HCT116 (cell line): ENCODE results near the gene CELA2B. TPM values are rescaled to one million over a fixed set of nuclear protein-coding genes. Genes with fewer than 3 reads are reported as not detected.

Experiments used
- ATAC-seq: fragments of 200-7000 bp; cut with Tn5 transposase; 2 replicates; pipeline ENCODE4 v1.9.1; 2020; ENCODE audit warnings: mild to moderate bottlenecking, moderate library complexity
- BruUV-seq: library from RNA; stranded (reverse); fragments of 400-500 nt; replicated peaks from 2 replicates; lab custom pipeline; 2021; lab: Mats Ljungman, UMichigan
- CTCF ChIA-PET: fragments of 300-600 bp; sonication (Branson Sonifier 250); formaldehyde crosslinking; loops from one replicate; lab custom pipeline; 2021; ENCODE audit warnings: antibody characterized with exemption; lab: Charles Lee
- POLR2A ChIA-PET: fragments of 300-600, 350-600 bp; sonication (Branson Sonifier 250); formaldehyde crosslinking; loops from one replicate; lab custom pipeline; 2021; ENCODE audit warnings: antibody characterized with exemption; lab: Charles Lee
- RAD21 ChIA-PET, 2 experiments: fragments of 300-600 bp; sonication (Branson Sonifier 250); formaldehyde crosslinking; loops; one replicate each; lab custom pipeline; 2023; ENCODE audit warnings: low total read pairs in 2 of 2; ENCODE audit not compliant: uncharacterized antibody in 2 of 2, unreplicated experiment in 2 of 2, low non-redundant PET in 1 of 2; lab: Charles Lee
- DNase-seq: peaks from one replicate; pipeline ENCODE4 v3.0.0-alpha.2; 2010; ENCODE audit warnings: low read depth, low spot score
- H2AFZ ChIP-seq: fragments of 200-600 bp; shearing (Covaris generic), sonication (generic); 2 replicates; pipeline ENCODE4 v1.6.1; 2017; ENCODE audit warnings: low read depth, mixed run types, mixed read lengths, antibody characterized with exemption, low read length; ENCODE audit not compliant: poor library complexity, severe bottlenecking
- H3K27ac ChIP-seq: 2 replicates; pipeline ENCODE4 v1.5.1; 2012; ENCODE audit warnings: low read depth, low read length
- H3K27me3 ChIP-seq: fragments of 200-600 bp; sonication (generic); 2 replicates; pipeline ENCODE4 v1.6.1; 2016; ENCODE audit warnings: mixed run types, low read length, mixed read lengths; ENCODE audit not compliant: insufficient read depth
- H3K36me3 ChIP-seq, 2 experiments: fragments of 200-500 bp in 1 of 2; fragments of 200-600 bp in 1 of 2; sonication (Bioruptor generic) in 1 of 2; sonication (generic) in 1 of 2; 2 replicates each; pipeline versions ENCODE4 v1.5.1 to v1.6.1; 2014 to 2016; ENCODE audit warnings: low read length in 2 of 2, inconsistent platforms in 1 of 2, mixed read lengths in 1 of 2, mixed run types in 1 of 2; ENCODE audit not compliant: insufficient read depth in 2 of 2, control insufficient read depth in 1 of 2
- H3K4me1 ChIP-seq, 2 experiments: fragments of 200-600 bp in 1 of 2; sonication (generic) in 1 of 2; 2 replicates each; pipeline versions ENCODE4 v1.5.1 to v1.6.1; 2012 to 2017; ENCODE audit warnings: low read length in 2 of 2, inconsistent platforms in 1 of 2, mild to moderate bottlenecking in 1 of 2, mixed read lengths in 1 of 2, mixed run types in 1 of 2, moderate library complexity in 1 of 2; ENCODE audit not compliant: insufficient read depth in 2 of 2, control insufficient read depth in 1 of 2
- H3K4me2 ChIP-seq: fragments of 200-600 bp; sonication (generic); 2 replicates; pipeline ENCODE4 v1.6.1; 2017; ENCODE audit warnings: mixed run types, low read length, mixed read lengths
- H3K4me3 ChIP-seq, 2 experiments: fragments of 200-600 bp in 1 of 2; sonication (generic) in 1 of 2; replicated peaks in 1 of 2; 2 replicates each; pipeline ENCODE4 v1.5.1; 2011 to 2016; ENCODE audit warnings: low read length in 2 of 2, control low read depth in 1 of 2, low read depth in 1 of 2, mild to moderate bottlenecking in 1 of 2, mixed read lengths in 1 of 2, mixed run types in 1 of 2
- H3K79me2 ChIP-seq: fragments of 200-600 bp; sonication (generic); 2 replicates; pipeline ENCODE4 v1.6.1; 2017; ENCODE audit warnings: mild to moderate bottlenecking, mixed run types, low read length, moderate library complexity, mixed read lengths; ENCODE audit not compliant: insufficient read depth
- H3K9ac ChIP-seq: fragments of 200-600 bp; sonication (generic); 2 replicates; pipeline ENCODE4 v1.6.1; 2016; ENCODE audit warnings: low read length, mixed read lengths
- H3K9me2 ChIP-seq: fragments of 200-600 bp; sonication (generic), shearing (Covaris generic); 2 replicates; pipeline ENCODE4 v1.6.1; 2017; ENCODE audit warnings: mixed run types, mild to moderate bottlenecking, moderate library complexity; ENCODE audit not compliant: insufficient read depth
- H3K9me3 ChIP-seq, 2 experiments: fragments of 200-500 bp in 1 of 2; fragments of 200-600 bp in 1 of 2; sonication (Bioruptor generic) in 1 of 2; sonication (generic) in 1 of 2; 2 replicates each; pipeline ENCODE4 v1.6.1; 2014 to 2017; ENCODE audit warnings: low read length in 2 of 2, mixed read lengths in 2 of 2, inconsistent platforms in 1 of 2, low read depth in 1 of 2, mild to moderate bottlenecking in 1 of 2, mixed run types in 1 of 2, moderate library complexity in 1 of 2; ENCODE audit not compliant: control insufficient read depth in 1 of 2, insufficient read depth in 1 of 2
- H4K20me1 ChIP-seq: fragments of 200-600 bp; sonication (generic), shearing (Covaris generic); 2 replicates; pipeline ENCODE4 v1.6.1; 2017; ENCODE audit warnings: mixed run types, mild to moderate bottlenecking, moderate library complexity; ENCODE audit not compliant: insufficient read depth
- CEBPB ChIP-seq: IDR thresholded peaks from 2 replicates; pipeline ENCODE4 v1.6.1; 2012; ENCODE audit warnings: low read depth
- CTCF ChIP-seq, 3 experiments: fragments of 200-600 bp in 1 of 3; sonication (generic) in 1 of 3; IDR thresholded peaks in 2 of 3; conservative IDR thresholded peaks in 1 of 3; 2 replicates each; pipeline ENCODE4 v1.5.1; 2012 to 2017; ENCODE audit warnings: low read depth in 2 of 3, low read length in 2 of 3, antibody characterized with exemption in 1 of 3, borderline replicate concordance in 1 of 3, control low read depth in 1 of 3, mild to moderate bottlenecking in 1 of 3, mixed read lengths in 1 of 3, mixed run types in 1 of 3, moderate library complexity in 1 of 3; ENCODE audit not compliant: insufficient read depth in 1 of 3
- ELF1 ChIP-seq: IDR thresholded peaks from 2 replicates; pipeline ENCODE4 v1.6.1; 2012; ENCODE audit warnings: low read depth, borderline replicate concordance
- EZH2phosphoT487 ChIP-seq: fragments of 200-600 bp; IDR thresholded peaks from 2 replicates; pipeline ENCODE4 v1.6.1; 2018; ENCODE audit warnings: antibody characterized with exemption, borderline replicate concordance
- FOSL1 ChIP-seq: IDR thresholded peaks from 2 replicates; pipeline ENCODE4 v1.6.1; 2012; ENCODE audit warnings: low read depth
- JUND ChIP-seq: IDR thresholded peaks from 2 replicates; pipeline ENCODE4 v1.6.1; 2012
- MAX ChIP-seq: IDR thresholded peaks from 2 replicates; pipeline ENCODE4 v1.6.1; 2012
- POLR2A ChIP-seq: IDR thresholded peaks from 2 replicates; pipeline ENCODE4 v1.7.0; 2011; ENCODE audit warnings: borderline replicate concordance; ENCODE audit not compliant: insufficient read depth, insufficient read length; ENCODE audit errors: extremely low read depth
- RAD21 ChIP-seq: IDR thresholded peaks from 2 replicates; pipeline ENCODE4 v1.6.1; 2012; ENCODE audit warnings: low read depth, mild to moderate bottlenecking
- SIN3A ChIP-seq: IDR thresholded peaks from 2 replicates; pipeline ENCODE4 v1.6.1; 2012; ENCODE audit warnings: low read depth
- SRF ChIP-seq: IDR thresholded peaks from 2 replicates; pipeline ENCODE4 v1.6.1; 2012; ENCODE audit warnings: low read depth
- TCF7L2 ChIP-seq: IDR thresholded peaks from 2 replicates; pipeline ENCODE4 v1.7.0; 2011; ENCODE audit warnings: borderline replicate concordance, inconsistent platforms; ENCODE audit not compliant: insufficient read depth, insufficient read length; ENCODE audit errors: extremely low read depth
- YY1 ChIP-seq: IDR thresholded peaks from 2 replicates; pipeline ENCODE4 v1.6.1; 2011; ENCODE audit warnings: low read length, low read depth, moderate library complexity, mild to moderate bottlenecking; ENCODE audit not compliant: insufficient replicate concordance; ENCODE audit errors: extremely low read depth
- ZFX ChIP-seq: fragments of 450-650 bp; IDR thresholded peaks from 2 replicates; pipeline ENCODE4 v1.6.1; 2017
- intact Hi-C: fragments of 100-400 bp; cut with micrococcal nuclease; formaldehyde crosslinking; loops from 2 replicates; pipeline ENCODE4 v1.10.0; 2022
- total RNA-seq: library from RNA; stranded (reverse); gene quantifications from one replicate; pipeline ENCODE4 v1.2.1, GENCODE V29; 2021; ENCODE audit not compliant: unreplicated experiment
- TF ChIP-seq, protein P1 (sequence below): IDR thresholded peaks from 2 replicates; pipeline ENCODE4 v1.6.1; 2012; ENCODE audit warnings: low read depth

Gene CELA2B
- total RNA-seq, 1 experiment from 2014 or later, result not detected

GRCh38 chr1:15439325-15439724 is 36.6 kb upstream of the CELA2B start:
- ATAC-seq, result no peak
- Histone ChIP-seq H2AFZ (no peak overlapping the region), H3K27me3 (no peaks in the 10 kb centered on the region), H3K9ac (no peak overlapping the region), H3K4me3 (no peak overlapping the region), H3K4me1 (no peaks in the 10 kb centered on the region), H3K79me2 (no peaks in the 10 kb centered on the region), H3K9me3 (no peaks in the 10 kb centered on the region), H3K9me2 (no peaks in the 10 kb centered on the region), H3K36me3 (no peaks in the 10 kb centered on the region), H3K4me2 (no peak overlapping the region), H3K27ac (no peak overlapping the region), H4K20me1 (no peaks in the 10 kb centered on the region)
- no peak for DNase-seq
- POLR2A ChIA-PET, result no interaction called here
- CTCF ChIA-PET, result no interaction called here
- RAD21 ChIA-PET, result no interaction called here
- intact Hi-C loops, result no loop called here
- no TSS peak for BruUV-seq
- no peak for TF ChIP-seq ELF1
- TF ChIP-seq, all 23 proteins: peak for 0

DNA sequence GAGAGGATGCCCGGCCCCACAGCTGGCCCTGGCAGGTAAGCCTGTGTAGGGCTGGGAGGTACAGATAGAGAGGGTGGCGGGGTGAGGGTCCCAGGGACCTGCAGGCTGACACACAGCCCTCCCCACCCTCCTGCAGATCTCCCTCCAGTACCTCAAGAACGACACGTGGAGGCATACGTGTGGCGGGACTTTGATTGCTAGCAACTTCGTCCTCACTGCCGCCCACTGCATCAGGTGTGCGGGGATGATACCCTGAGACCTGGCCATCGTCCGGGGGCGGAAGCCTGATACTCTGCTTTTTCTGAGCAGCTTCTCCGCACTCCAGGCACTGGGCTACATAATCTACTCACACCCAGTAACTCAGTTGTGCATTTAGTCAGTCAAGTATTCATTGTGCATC is 35.5 kb upstream of the CELA2B start:
- Histone ChIP-seq H3K4me3 (no peak overlapping the region), H2AFZ (no peak overlapping the region), H4K20me1 (no peaks in the 10 kb centered on the region), H3K4me1 (no peaks in the 10 kb centered on the region), H3K79me2 (no peaks in the 10 kb centered on the region), H3K9me3 (no peaks in the 10 kb centered on the region), H3K9ac (no peak overlapping the region), H3K36me3 (no peaks in the 10 kb centered on the region), H3K27ac (no peak overlapping the region), H3K27me3 (no peaks in the 10 kb centered on the region), H3K9me2 (no peaks in the 10 kb centered on the region), H3K4me2 (no peak overlapping the region)
- ChIA-PET CTCF (no interaction called here), POLR2A (no interaction called here), RAD21 (no interaction called here)
- ATAC-seq (no peak), DNase-seq (no peak)
- TF ChIP-seq ZFX (no peak), CEBPB (no peak), MAX (no peak), TCF7L2 (no peak), ELF1 (no peak), FOSL1 (no peak), SIN3A (no peak), EZH2phosphoT487 (no peak), JUND (no peak), YY1 (no peak), CTCF (IDR thresholded peaks at IDR 0.05 in 2 of 3, conservative IDR thresholded peaks at IDR 0.05 in 1 of 3; ENCODE audit: borderline replicate concordance in 1 of 3, insufficient read depth in 1 of 3, low read depth in 2 of 3, low read length in 2 of 3) (no peak), RAD21 (no peak), POLR2A (no peak), SRF (no peak)
- TF ChIP-seq, protein P1, sequence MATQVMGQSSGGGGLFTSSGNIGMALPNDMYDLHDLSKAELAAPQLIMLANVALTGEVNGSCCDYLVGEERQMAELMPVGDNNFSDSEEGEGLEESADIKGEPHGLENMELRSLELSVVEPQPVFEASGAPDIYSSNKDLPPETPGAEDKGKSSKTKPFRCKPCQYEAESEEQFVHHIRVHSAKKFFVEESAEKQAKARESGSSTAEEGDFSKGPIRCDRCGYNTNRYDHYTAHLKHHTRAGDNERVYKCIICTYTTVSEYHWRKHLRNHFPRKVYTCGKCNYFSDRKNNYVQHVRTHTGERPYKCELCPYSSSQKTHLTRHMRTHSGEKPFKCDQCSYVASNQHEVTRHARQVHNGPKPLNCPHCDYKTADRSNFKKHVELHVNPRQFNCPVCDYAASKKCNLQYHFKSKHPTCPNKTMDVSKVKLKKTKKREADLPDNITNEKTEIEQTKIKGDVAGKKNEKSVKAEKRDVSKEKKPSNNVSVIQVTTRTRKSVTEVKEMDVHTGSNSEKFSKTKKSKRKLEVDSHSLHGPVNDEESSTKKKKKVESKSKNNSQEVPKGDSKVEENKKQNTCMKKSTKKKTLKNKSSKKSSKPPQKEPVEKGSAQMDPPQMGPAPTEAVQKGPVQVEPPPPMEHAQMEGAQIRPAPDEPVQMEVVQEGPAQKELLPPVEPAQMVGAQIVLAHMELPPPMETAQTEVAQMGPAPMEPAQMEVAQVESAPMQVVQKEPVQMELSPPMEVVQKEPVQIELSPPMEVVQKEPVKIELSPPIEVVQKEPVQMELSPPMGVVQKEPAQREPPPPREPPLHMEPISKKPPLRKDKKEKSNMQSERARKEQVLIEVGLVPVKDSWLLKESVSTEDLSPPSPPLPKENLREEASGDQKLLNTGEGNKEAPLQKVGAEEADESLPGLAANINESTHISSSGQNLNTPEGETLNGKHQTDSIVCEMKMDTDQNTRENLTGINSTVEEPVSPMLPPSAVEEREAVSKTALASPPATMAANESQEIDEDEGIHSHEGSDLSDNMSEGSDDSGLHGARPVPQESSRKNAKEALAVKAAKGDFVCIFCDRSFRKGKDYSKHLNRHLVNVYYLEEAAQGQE, result no peak
- intact Hi-C loops, result no loop called here
- BruUV-seq, result no TSS peak
